ENCODE measurements around the gene SLC40A1.

DNA sequence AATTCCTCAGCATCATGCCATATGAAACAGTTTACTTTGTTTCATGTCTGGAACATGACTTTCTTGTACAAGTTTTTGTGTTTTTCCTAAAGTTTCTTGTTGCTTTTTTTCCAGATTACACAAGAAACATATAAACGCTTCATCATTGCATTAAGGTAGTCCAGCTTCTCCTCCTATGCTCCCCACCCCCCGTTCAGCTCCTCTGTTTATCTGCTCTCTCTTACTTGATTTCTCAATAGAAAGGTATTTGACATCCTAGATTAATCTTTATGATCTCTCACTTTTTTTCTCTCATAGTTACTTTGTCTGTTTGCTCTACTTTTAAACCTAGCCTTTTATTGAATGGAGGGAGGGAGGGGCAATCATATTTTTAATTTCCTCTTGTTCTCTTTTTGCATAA is 25.4 kb downstream of the SLC40A1 start:
- TF ChIP-seq, protein P1, sequence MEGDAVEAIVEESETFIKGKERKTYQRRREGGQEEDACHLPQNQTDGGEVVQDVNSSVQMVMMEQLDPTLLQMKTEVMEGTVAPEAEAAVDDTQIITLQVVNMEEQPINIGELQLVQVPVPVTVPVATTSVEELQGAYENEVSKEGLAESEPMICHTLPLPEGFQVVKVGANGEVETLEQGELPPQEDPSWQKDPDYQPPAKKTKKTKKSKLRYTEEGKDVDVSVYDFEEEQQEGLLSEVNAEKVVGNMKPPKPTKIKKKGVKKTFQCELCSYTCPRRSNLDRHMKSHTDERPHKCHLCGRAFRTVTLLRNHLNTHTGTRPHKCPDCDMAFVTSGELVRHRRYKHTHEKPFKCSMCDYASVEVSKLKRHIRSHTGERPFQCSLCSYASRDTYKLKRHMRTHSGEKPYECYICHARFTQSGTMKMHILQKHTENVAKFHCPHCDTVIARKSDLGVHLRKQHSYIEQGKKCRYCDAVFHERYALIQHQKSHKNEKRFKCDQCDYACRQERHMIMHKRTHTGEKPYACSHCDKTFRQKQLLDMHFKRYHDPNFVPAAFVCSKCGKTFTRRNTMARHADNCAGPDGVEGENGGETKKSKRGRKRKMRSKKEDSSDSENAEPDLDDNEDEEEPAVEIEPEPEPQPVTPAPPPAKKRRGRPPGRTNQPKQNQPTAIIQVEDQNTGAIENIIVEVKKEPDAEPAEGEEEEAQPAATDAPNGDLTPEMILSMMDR (IDR thresholded peaks at IDR 0.05) = no peak
- TF ChIP-seq EZH2phosphoT487 (IDR thresholded peaks at IDR 0.05) = no peak
